ENCODE results near the gene CDK5.

Gene CDK5

DNA sequence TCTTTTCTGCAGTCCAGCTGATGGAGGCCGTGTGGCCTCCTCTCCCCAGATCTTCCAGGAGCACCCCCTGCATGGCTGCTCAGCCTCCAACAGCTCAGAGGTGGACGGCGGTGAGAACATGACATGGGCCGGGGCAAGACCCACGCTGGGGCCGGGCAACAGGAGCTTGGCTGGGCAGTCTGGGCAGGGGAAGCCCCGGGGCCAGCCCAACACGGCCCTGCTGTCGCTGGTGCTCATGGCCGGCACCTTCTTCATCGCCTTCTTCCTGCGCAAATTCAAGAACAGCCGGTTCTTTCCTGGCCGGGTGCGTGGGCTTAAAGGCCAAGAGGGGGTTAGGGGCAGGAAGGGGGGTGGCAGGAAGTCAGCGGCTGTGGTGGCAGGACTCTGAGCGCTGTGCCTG, 16.3 kb upstream of the CDK5 start:
- no peak for DNase-seq (ENCODE audit: low read depth in 2 of 2)

GRCh38 chr7:151071032-151071866, 13.6 kb upstream of the CDK5 start:
- DNase-seq (ENCODE audit: low read depth in 2 of 2): no peak

GRCh38 chr7:151070574-151070960, 12.9 kb upstream of the CDK5 start:
- DNase-seq (ENCODE audit: low read depth in 2 of 2): no peak

DNA sequence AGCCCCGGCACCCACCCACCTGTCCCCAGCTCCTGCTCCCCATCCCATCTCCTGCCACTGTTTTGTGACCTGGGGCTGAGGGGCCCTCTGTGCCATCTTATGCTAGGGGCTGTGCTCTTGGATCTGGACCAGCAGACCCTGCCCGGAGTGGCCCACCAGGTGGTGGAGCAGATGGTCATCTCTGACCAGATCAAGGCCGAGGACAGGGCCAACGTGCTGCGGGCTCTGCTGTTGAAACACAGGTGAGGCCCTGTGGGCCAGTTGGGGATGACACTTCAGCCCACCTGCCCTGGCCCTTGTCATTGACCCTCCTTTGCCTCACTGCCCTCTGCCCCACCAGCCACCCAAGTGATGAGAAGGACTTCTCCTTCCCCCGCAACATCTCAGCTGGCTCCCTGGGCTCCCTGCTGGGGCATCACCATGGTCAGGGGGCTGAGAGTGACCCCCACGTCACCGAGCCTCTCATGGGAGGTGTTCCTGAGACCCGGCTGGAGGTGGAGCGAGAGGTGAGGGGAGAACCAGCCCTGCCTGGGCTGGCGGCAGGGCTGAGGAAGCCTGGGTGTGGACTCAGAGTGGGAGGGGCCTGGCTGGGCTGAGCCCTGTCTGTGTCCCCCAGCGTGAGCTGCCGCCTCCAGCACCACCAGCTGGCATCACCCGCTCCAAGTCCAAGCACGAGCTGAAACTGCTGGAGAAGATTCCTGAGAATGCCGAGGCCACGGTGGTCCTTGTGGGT, 12.3 kb upstream of the CDK5 start:
- DNase-seq (ENCODE audit: low read depth in 2 of 2): no peak

GRCh38 chr7:151068069-151068773, 10.5 kb upstream of the CDK5 start:
- no peak for DNase-seq (ENCODE audit: low read depth in 2 of 2)

GRCh38 chr7:151066273-151066974, 8.7 kb upstream of the CDK5 start:
- no peak for DNase-seq (ENCODE audit: low read depth in 2 of 2)

DNA sequence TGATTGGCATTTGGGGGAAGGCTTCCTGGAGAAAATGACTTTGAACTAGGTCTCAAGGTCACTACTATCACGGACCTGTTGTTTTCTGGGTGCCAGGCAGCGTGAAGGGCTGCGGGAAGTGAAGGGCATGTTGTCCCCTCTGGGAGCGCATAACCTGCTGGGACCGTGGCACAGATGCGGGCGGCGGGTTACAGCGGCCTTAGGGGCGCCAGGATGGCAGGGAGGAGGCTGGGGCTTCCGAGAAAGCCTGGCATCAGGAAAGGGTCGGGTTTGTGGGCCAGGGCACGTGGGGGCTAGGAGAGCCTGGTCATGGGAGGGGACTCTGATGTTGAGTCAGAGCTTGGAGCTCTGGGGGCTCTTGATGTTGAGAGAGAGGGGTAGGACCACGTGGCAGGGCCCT, 7.8 kb upstream of the CDK5 start:
- DNase-seq (ENCODE audit: low read depth in 2 of 2): no peak

- no peak for DNase-seq (ENCODE audit: low read depth in 2 of 2)
Observed at GRCh38 chr7:151064993-151065392, 7.3 kb upstream of the CDK5 start.

DNA sequence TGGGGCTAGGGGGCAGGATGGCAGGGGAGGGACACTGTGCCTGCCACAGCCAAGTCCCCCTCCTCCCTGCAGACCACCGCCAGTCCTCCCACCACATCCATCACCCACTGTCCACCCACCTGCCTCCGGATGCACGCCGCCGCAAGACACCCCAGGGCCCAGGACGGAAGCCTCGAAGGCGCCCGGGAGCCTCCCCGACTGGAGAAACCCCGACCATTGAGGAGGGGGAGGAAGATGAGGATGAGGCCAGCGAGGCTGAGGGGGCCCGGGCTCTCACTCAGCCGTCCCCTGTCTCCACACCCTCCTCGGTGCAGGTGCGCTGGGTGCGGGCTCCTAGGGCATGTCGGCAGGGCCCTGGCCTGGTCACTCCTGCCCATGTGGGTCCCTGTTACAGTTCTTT, 6.8 kb upstream of the CDK5 start:
- no peak for DNase-seq (ENCODE audit: low read depth in 2 of 2)

- no peak for DNase-seq (ENCODE audit: low read depth in 2 of 2)
Observed at GRCh38 chr7:151063212-151063561, 5.5 kb upstream of the CDK5 start.

DNA sequence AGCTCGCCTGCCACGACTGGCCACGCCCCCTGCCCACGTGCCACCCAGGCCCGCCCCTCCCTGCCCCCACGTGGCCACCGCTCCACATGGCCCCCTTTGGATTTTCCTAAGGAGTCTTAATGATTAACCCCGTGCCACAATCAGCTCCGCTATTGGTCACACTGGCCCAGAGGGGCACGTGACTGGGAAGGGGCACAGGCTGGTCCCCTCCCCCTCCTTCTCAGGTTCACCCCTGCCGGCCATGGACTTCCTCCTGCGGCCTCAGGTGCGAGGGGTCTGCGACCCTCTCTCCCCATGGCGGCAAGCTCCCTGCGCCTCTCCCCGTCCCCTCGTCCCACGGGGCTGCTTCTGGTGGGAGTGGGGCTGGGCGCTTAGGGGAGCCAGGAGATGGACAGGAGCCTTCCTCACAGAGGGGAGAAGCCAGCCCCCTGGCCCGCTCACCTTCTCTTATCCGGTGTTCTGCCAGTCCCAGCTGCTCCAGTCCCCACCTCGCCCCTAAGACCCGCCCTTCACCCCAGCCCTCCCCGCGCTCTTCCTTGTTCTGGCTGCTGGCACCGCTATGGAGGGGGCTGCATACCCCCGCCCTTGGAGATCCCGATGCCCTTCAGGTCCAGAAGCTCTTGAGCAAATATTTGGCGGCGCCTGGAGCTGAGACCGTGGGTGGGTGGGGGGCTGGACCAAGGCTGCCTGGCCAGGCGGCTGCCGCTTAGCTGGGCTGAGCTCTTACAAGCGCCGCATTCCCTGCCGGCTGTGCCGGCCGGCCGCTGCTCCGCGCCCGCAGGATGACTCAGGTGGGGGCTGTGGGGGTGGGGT, 4.9 kb upstream of the CDK5 start:
- DNase-seq (ENCODE audit: low read depth in 2 of 2): no peak

DNA sequence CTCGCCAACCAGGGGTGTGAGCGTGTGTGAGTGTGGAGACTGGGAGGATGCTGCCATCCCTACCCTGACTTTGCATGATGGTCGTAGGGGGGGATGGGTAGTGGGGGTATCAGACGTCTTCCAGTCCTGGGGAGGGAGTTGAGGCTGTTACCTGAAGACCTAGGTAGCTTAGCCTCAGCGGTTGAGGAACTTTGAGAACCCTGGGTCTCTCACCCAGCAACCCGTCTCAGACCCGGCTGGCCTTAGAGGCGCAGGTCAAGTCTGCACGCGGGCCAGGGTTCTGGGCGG, 4.4 kb upstream of the CDK5 start:
- no peak for DNase-seq (ENCODE audit: low read depth in 2 of 2)

- DNase-seq (ENCODE audit: low read depth in 2 of 2): no peak
Observed at GRCh38 chr7:151061213-151062110, 3.8 kb upstream of the CDK5 start.

DNA sequence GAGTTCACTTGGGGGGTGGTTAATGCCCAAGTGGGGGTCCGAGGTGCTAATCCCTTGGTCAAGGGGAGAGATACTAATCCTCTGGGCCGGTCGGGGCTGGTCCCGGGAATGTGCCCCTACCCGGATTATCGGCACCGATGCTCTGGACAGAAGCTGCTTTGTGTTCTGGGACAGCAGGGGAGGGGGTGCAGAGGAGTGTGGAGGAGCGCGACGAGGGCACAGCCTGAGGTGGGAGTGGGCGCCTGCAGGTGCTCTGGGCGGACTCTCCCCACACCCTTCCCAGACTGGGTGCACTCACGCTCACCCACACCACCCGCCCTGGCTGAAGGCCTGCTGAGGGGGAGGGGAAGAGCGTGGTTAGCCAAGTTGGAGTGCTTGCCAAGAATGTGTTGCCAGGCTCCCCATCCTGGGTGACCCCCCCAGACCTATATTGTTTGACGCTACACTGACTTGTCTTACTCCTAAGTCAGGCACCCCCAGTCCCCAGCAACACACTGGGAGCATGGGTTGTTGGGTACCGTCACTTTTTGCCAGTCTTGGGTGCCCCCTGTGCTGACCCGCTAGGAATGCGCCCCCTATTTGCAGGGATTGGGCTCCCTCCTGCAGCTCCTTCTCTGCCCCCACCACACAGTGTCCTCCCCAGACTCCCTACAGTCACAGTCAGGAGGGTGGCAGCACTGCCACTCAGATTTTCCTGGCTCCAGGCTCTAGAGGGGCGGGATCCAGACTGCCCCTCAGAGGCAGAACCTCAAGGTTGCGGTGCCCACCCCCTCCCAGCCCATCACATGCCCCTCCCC, 2.9 kb upstream of the CDK5 start:
- no peak for DNase-seq (ENCODE audit: low read depth in 2 of 2)

GRCh38 chr7:151060113-151060415, 2.4 kb upstream of the CDK5 start:
- DNase-seq (ENCODE audit: low read depth in 2 of 2): no peak

DNA sequence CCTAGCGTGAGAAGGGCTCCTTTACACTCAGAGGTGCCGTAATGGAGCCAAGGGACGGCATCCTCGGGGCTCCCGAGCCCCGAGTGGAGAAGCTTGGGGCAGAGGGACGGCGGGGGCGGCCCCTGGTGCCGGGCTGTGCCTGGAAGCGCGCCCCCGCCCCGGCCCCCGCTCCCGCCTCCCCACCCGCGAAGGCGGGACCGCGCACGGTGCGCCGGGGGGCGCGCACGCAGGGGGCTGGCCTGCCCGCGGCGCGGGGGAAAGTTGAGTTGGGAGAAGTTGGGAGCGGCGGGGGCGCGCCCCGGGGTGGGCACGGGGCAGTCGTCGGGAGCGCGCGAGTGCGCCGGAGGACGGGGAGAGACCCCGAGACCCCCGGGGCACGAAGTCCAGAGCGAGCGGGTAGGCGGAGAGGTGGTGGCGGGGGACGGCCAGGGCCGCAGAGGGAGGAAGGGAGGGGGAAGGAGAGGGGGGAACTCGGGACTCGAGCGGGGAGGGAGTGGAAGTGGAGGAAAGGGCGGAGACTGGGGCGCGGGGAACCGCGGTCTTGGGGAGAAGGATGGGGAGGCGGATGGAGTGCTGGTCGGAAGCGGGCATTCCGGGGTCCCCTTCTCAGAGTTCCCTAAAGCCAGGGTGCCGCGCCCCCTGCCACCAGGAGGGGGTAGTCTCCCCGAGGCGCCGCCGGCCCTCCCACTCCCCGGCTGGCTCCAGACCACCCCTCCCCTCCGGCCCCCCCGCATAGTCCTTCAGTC, 1.8 kb upstream of the CDK5 start, which contains the start of gene SLC4A2:
SLC4A2 (plus strand) TSS at position 223 of the 746 bp plus-strand sequence. CDS start 2,399 bp downstream, outside the sequence.
- DNase-seq (ENCODE audit: low read depth in 2 of 2): peak; percentile 58 to 69

GRCh38 chr7:151058781-151059366, 1.2 kb upstream of the CDK5 start:
- DNase-seq (ENCODE audit: low read depth in 2 of 2): no peak

GRCh38 chr7:151057989-151058780, 488 bp upstream of the CDK5 start:
- peak; percentile 89 to 94 for DNase-seq (ENCODE audit: low read depth in 2 of 2)

Measured in stimulated activated CD4-positive, alpha-beta T cell treated with anti-CD3 and anti-CD28 coated beads, Interleukin-1b, Interleukin-23, amount 100 ng/mL, for 4 hours (primary cell).